ENCODE results near the gene EGLN2. TPM values are rescaled to one million over a fixed set of nuclear protein-coding genes. Genes with fewer than 3 reads are reported as not detected.
A peak's percentile ranks its signal among the peaks of the same experiment; 100 is the strongest.

The EGLN2 gene
- polyA plus RNA-seq, 10 donors = 38.4 to 59.6 (median 46.3) TPM

GRCh38 chr19:40800339-40800996, 1.5 kb downstream of the EGLN2 start:
- DNase-seq = no peak

GRCh38 chr19:40800997-40801377, 2.0 kb downstream of the EGLN2 start:
- DNase-seq = no peak

- DNase-seq = no peak
Measured at GRCh38 chr19:40801426-40802299, 2.7 kb downstream of the EGLN2 start.

DNA sequence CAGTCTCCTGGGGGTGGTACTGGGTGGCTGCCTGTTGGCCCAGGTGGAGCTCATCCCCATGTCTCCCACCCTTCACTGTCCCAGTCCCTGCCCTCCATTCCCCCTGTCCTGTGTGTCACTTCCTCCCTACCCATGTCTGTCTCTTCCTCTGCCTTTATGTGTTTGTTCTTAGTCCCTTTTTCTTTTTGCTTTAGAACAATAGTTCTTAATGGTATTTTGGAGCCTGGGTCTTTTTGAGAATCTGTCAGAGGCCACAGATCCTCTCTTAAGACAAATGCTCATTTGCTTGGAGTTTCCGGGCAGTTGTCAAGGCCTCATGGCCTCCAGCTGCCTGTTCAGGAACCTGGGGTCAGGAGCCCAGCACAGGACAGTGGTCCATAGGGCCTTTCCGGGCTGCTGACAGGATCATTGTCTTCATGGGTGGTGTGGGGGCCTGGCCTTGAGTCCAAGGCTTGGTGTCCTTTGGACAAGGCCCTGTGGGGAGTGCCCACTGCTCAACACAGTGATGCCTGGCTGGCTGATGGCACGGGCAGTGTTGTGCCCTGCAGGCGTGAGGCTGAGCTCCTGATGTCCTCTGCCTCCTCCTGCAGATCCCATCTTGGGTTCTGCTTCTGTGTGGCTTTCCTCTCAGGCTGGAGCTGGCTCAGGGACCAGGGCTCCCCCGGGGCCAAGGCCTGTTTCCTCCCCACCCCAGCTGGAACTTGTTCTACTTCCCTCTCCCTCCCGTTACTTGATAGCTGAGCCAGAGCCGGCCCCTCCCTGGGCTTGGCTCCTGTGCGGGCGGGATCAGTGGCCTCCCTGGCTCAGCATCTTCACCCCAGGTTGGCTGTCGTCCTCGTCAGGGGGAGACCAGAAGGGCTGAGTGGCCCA, 3.5 kb downstream of the EGLN2 start:
- peak in 1 of 3 donors; percentile 58 for DNase-seq

DNA sequence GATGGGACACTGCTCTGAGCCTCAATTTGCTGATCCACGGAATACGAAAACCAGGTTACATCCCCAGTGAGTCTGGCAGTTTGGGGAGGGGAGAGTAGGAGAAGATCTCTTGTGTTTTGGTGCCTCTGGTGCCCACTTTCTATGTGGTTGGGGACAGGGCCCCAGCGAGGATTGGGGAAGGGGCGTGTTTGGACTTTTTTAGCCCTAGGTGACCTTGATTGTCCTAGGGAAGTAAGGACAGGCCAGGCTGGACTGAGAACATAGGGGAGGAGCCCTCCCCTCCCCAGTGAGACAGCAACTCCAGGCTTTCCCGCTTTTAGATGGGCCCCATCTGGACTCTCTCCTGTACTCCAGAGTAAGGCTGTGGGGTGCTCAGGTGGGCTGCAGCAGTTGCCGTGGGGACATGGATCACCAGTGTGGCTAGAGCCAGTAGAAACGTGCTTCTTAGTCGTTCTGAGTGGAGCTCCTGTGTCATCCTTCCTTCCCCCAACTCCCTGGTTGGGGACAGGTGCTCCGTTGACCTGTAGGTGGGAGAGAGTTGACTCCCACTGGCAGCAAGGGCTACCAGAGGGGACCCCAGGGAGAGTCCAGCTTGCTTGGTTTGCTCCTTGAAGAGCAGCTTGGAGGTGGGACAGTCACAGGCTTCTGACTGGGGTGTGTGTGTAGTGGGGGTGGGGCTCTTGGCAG, 4.3 kb downstream of the EGLN2 start:
- DNase-seq = no peak

DNA sequence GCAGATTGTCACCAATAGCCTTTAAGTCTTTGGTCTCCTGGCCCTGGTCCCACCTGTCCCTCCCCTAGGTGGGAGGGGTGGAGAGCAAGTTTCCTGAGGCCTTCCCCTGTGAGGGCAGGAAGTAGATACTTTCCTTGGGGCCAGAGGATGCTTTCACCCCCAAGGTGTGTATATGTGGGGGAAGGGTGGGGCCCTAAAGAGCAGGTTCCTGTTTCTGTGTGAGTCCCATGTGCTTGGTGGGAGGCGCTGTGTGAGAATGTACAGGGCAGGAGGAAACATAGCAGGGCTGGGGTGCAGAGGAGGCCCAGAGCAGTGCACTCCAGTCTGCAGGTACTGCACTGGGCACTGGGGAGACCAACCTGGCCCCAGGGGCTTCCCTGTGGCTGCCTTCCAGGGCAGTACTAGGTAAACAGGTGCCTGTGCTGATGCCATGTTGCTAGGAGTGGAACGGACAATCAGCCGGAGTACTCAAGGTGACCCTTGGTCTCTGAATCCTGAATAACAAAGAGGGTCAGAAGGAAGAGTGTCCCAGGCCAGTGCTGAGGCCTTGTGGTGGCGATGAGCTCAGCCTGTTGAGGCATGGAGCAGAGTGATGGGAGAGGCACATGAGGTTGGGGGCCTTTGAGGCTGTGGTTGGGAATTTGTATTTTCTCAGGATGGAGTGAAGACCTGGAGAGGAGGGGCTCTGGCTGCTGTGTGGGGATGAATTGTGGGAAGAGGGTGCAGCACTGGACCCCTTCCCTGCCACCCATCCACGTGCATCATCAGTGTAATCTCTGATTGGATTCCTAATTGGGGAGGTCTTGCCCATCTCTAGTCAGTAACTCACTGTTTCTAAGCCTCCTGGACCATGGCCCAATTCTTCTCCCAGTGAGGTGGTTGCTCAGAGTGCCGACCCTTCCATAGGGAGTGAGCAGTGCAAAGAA, 5.1 kb downstream of the EGLN2 start:
- no peak for DNase-seq

GRCh38 chr19:40804783-40805242, 5.8 kb downstream of the EGLN2 start:
- DNase-seq = no peak

DNA sequence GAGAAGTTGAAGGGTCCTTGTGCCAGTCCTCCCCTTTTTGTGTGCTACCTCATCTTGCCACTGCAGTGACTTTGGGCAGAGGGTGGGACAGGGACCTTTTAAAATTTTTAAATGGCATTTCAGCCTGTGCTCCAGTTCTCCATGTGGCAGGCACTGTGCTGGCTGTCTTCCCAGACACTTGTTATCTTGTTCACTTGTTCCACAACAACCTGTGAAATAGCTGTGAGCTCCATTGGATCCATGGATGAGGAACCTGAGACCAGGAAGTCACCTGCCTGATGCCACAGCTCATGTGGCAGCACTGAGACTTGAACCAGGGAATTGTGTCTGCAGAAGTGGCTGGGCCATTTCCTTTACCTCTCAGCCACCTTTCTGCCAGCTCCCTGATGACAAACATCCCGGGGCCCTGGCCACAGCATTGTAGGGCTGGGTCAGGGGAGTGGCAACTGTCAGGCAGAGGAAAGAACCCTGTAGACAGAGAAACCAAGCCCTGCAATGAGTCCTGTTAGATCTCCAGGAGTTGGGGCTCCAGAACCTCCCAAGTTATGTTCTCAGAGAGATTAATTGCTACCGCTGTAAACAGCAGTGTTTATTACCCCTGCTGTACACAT, 6.4 kb downstream of the EGLN2 start:
- no peak for DNase-seq

GRCh38 chr19:40806423-40807146, 7.6 kb downstream of the EGLN2 start:
- DNase-seq = peak; percentile 86 to 94 (median 93)

GRCh38 chr19:40807147-40808020, 8.4 kb downstream of the EGLN2 start:
- DNase-seq = no peak

DNA sequence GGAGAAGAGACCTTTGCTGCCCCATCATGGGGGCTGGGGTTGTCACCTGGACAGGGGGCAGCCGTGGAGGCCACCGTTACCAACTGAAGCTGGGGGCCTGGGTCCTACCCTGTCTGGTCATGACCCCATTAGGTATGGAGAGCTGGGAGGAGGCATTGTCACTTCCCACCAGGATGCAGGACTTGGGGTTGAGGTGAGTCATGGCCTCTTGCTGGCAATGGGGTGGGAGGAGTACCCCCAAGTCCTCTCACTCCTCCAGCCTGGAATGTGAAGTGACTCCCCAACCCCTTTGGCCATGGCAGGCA, 9.0 kb downstream of the EGLN2 start:
- DNase-seq = no peak

DNA sequence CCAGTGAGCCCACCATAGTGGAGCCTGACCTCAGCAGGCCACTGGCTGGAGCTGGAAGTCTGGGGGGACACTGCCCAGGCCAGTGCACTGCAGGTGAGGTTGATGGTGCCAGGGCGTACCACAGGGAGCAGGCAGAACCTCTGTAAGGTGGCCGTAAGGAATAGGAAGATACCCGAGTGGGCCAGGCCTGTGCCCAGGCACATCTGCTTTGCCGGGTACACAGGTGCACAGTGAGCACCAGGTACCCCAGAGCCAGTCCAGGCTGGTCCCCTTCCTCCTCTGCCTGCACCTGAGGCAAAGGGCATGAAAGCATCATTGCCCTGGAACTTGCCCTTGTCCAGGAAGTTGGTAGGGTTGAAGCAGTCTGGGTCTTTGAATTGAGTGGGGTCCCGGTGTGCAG, 9.5 kb downstream of the EGLN2 start:
- no peak for DNase-seq

- no peak for DNase-seq
Measured at GRCh38 chr19:40809358-40810086, 10.5 kb downstream of the EGLN2 start.

- no peak for DNase-seq
Measured at GRCh38 chr19:40810160-40810559, 11.2 kb downstream of the EGLN2 start.

GRCh38 chr19:40810649-40811408, 11.8 kb downstream of the EGLN2 start:
- DNase-seq = peak; percentile 58 to 93 (median 68)

- no peak for DNase-seq
Measured at GRCh38 chr19:40811478-40812341, 12.7 kb downstream of the EGLN2 start.
